Stimulated activated CD4-positive, alpha-beta T cell treated with anti-CD3 and anti-CD28 coated beads, Interleukin-1b, Interleukin-23, amount 100 ng/mL, for 48 hours (primary cell): Measurements from ENCODE around the gene MID2.
"Not testable (repeated sequence)": the region's sequence is repeated elsewhere in the genome, so short reads cannot be mapped to it uniquely, and the experiment has no call there.

Experiments
- DNase-seq: peaks from one replicate; pipeline ENCODE4 v3.0.0-alpha.2; 2020

MID2 gene

DNA sequence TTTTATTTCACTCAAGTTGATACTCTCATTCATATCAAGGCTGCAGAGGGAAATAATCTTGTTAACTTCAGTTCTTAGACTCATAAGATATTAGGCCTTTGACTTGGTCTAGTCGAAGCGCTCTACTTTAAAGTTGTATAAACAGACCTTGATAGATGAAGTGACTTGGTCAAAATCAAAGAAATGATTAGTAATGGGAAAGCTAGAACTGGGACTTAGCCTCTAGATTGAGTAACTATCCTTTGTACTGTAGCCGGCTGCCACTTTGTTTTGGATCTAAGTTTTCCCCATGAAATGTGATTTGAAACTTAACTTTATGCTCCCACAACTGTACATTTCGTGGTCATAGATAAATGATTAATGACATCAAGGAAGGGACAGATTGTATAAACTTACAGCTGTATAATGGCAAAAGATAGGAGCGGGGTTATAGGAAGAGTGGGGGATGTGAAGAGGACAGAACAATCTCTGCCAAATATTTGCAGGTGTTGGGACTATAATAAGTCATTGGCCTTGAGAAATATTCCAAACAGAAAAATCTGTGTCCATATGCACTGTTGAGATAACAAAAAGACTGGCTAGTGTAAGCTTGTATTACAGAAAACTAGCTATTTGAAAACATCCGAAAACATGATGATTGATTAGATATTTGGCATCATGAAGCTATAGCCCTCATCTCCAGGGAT, 17.2 kb downstream of the MID2 start:
- no peak for DNase-seq

GRCh38 chrX:107845625-107846024, 20.0 kb downstream of the MID2 start:
- DNase-seq = peak; percentile 46

GRCh38 chrX:107848591-107848990, 22.9 kb downstream of the MID2 start:
- no peak for DNase-seq

- DNase-seq = no peak
These were observed 24.2 kb downstream of the MID2 start for GRCh38 chrX:107849747-107850421.

DNA sequence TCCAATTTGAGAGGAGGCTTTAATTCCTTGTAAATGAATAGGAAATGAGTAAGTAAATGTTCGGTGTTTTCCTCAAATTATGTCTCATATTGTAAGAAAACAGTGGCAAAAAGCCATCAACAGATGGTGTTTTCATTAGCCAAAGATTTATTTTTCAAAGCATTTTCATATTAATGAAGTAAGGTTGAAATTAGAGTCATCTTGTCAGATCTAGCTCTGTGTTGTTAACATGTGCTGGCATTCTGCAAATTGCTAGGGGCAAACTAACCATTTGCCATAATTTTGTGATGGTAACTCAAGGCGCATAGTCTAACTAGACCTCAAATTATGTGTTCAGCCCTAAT, 24.7 kb downstream of the MID2 start:
- DNase-seq = no peak

DNA sequence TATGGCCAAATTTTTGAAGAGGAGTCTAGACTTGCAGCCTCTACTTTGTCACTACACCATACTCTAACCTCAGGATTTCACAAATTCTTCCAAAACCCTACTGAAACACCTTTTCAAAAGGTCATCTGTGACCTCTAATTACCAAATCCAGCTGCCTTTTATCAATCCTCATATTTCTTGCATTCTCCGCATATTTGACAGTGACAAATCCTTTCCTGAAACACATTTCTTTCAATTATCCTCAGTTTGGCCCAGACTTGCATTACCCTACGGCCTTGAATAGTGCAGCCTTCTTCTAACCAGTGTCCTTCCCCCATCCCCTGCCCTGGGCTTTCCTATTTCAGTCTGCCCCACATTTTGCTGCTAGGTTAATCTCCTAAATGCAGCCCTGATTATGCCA, 25.5 kb downstream of the MID2 start:
- no peak for DNase-seq

DNA sequence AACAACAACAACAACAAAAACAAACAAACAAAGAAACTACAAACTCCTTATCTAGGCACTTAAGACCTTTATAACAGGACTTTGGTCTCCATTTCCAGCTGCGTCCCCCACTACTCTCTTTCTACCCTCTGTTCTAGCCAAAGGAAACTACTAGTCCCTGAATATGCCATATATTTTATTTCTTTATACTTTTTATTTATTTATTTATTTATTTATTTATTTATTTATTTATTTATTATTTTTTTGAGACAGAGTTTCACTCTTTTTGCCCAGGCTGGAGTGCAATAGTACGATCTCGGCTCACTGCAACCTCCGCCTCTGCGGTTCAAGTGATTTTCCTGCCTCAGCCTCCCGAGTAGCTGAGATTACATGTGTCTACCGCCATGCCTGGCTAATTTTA, 26.0 kb downstream of the MID2 start:
- DNase-seq = not testable (repeated sequence)

GRCh38 chrX:107856289-107856688, 30.6 kb downstream of the MID2 start:
- no peak for DNase-seq

DNA sequence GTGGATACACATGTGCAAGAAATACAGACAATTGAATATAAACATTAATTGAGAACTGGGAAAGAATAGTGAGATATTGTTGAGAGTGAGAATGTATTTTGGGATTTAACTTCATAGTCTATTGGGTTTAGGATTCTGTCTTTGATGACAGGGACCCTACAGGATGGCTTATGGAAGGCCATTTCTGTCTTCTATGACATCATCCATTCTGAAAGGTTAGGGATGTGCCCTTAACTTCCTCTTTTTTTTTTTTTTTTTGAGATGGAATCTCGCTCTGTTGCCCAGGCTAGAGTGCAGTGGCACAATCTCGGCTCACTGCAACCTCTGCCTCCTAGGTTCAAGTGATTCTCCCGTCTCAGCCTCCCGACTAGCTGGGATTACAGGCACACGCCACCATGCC, 31.4 kb downstream of the MID2 start:
- DNase-seq = not testable (repeated sequence)

- no peak for DNase-seq
These were observed 32.2 kb downstream of the MID2 start for GRCh38 chrX:107857837-107858236.

DNA sequence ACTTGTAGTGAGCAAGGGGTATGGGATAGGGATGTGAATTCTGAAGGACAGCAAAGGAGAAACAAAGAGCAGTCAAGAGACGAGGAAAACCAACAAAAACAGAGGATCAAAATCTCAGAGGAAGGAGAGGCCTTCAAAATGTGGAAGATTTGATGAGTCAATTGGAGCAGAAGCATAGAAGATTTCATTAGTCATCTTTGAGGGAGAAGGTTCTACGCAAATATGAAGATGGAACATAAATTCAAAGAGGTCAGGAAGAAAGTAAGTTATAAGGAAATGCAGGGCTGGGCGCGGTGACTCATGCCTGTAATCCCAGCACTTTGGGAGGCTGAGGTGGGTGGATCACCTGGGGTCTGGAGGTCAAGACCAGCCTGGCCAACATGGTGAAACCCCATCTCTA, 35.4 kb downstream of the MID2 start:
- no peak for DNase-seq

DNA sequence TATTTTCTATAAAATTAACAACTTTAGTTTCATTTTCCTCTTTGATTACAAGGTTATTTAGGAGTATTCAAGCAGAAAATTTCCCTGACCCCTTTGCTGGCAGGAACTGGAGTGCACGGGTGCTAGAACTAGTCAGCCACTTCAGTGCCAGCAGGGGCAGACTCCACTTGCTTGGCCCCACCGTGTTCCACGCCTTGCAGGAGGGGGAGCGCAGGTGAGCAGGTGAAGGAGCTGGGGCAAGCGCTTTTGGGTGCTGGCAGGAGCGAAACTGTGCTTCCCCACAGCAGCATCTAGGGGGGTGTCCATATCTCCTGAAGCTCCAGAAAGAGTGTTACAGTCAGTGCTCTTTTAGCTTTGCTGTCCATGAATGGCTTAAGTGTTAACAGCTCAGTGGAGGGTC, 45.5 kb downstream of the MID2 start:
- DNase-seq = no peak

DNA sequence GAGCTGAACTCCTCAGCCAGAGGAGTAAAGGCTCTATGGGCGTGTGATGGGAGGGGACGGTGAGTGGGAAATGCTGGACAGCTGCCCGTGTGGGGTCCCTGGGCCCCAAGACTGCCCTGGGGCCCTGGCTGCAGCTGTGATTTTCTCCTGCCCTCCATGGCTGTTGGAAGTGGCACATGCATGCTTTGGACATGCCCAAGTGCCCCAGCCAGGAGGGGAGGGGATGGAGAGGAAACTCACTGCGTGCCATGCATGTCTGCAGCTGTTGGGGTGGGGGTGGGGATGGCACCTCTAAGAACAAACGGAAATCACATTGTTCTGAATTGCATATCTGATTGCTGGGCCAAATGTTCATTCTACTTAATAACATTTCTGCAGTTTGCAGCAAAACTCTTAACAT, 52.4 kb downstream of the MID2 start:
- no peak for DNase-seq

DNA sequence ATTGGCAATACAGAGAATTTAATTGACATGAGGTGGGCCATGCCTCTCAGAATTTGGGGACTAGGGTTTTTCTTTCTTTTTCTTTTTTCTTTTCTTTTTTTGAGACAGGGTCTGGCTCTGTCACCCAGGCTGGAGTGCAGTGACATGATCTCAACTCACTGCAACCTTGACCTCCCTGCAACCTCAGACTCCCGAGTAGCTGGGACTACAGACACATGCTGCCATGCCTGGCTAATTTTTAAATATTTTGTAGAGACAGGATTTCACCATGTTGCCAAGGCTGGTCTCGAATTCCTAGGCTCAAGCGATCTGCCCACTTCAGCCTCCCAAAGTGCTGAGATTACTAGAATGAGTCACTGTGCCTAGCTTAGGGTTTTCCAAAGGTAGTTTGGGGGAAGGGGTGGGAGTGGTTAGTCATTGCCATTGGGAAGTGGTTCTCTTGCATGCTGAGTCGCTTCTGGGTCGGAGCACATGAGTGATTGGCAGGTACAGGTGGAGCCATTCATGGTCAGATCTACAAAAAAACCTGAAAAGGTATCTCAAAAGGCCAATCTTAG, 54.5 kb downstream of the MID2 start:
- no peak for DNase-seq

GRCh38 chrX:107894038-107894437, 68.4 kb downstream of the MID2 start:
- DNase-seq = no peak

GRCh38 chrX:107902721-107903120, 77.1 kb downstream of the MID2 start:
- no peak for DNase-seq

- no peak for DNase-seq
These were observed 79.7 kb downstream of the MID2 start for GRCh38 chrX:107905366-107905765.

DNA sequence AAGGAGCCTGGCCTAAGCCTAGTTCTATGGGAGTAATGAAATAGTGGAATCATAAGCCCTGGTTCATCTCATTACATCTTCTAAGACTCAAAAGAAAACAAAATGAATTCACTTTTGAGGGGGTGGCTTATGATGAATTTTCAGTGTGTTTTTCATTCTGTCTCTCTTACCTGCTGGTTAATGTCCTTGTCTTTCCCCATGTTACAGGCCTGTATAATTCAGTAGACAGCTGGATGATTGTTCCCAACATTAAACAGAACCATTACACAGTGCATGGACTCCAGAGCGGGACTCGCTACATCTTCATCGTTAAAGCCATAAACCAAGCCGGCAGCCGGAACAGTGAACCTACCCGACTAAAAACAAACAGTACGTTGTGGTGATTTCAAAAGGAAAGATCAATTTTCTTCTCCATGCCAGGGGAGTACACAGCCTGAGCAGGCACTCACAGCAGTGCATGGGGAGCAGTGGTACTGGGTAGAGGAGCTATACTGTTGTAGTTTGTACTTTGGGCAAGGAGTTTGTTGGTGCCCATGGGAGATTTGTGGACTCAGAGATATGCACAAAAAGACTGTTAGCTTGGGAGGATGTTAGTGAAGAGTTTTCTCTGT, 98.6 kb downstream of the MID2 start:
- DNase-seq = no peak

DNA sequence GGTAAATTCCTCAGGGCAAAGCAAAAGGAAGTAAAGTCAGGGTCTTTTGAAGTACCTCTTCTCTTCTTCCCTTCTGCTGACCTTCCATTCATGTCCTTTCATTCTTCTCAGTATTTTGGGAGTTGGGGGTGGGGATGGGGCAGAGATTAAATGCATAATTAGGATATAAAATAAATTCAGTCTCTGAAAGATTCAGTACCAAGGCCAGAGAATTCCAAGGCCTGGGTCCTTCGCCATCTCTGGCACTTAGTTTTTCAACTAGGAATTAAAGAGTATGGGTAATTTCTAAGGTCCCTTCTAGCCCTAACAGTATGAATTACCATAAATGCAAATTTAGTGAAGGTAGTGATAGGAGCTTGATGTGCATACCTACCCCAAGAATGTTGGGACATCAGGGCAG, 108.6 kb downstream of the MID2 start:
- no peak for DNase-seq

DNA sequence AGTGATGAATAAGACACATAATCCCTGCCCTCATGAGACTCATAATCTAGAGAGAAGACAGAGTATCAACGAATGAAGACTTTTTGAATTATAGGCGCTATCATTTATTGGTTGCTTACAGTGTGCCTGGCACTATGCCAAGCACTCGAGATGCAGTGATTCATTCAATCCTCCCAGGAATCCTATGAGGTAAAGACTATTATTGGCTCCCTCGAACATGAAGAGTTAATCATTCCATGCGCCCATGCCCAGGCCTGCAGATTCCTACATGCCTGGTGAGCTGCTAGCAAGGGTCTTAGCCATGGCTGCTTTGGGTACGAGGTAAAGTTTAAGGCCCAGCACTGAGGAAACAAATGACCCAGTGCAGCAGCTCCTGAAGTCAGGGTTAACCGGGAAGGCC, 109.5 kb downstream of the MID2 start:
- no peak for DNase-seq

DNA sequence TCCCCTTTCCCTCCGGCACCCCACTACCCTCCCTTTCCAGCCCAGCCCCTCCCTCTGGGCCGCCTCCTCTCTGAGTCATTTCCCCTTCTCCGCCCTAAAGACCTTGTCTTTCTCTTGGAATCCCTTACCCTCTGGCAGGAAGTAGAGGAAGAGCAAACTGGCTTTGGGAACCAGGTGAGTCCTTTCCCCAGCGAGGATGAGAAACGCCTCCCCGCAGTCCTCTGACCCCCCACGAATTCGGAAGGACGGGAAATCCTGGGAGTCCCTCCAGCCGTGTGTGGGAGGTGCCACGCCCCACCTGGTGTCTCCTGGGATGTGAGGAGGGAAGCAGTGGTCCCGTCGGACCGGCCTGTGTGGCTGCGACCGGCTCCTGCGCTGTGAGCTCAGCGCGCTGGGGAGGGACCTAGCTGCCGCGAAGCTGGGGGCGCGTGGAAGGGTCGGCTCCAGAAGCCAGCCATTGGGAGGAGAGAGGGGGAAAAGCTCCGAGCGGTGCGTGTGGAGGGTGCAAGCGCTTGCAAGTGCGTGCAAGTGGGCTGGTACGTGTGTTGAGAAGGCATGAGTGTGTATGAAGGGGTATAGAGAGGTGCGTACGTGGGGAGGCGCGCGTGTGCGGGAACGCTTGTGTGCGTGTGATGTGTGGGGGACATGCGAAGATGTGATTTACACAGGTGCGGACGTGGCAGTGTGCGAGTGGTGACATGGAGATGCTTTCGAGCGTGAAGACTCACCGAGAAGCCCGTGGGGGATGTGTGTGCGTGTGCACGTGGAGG, 110.2 kb downstream of the MID2 start:
- no peak for DNase-seq

DNA sequence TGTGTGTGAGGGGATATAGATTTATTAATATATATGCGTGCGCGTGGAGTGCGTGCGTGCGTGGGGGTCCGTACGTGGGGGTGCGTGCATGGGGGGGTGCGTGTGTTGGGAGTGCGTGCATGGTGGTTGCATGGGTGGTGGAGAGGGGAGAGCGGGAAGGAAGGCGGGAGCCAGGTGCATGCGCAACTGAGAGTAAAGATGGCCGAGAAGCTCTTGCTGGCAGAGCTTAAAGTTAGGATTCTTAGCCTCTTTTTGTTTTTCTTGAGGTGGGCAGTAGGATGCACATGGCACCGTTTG, 110.7 kb downstream of the MID2 start:
- DNase-seq = no peak

GRCh38 chrX:107940095-107940494, 114.4 kb downstream of the MID2 start:
- no peak for DNase-seq

- not testable (repeated sequence) for DNase-seq
These were observed 129.7 kb downstream of the MID2 start for GRCh38 chrX:107955337-107955736.
